Astrocyte of the cerebellum (primary cell): ENCODE measurements around the gene GPR78.

Experiments used
- DNase-seq: peaks from one replicate; pipeline ENCODE4 v3.0.0-alpha.2; 2011; ENCODE audit warnings: low read depth
- H3K4me3 ChIP-seq: 2 replicates; pipeline ENCODE4 v1.5.1; 2011; ENCODE audit warnings: mild to moderate bottlenecking, low read depth, low read length, moderate library complexity
- in situ Hi-C: cut with HindIII; loops from 2 replicates; pipeline ENCODE4 v1.10.0; 2017; ENCODE audit warnings: low sequenced_read_pairs
- TF ChIP-seq, protein P1 (sequence below): IDR thresholded peaks from 2 replicates; pipeline ENCODE4 v1.5.1; 2012; ENCODE audit warnings: low read length, low read depth, moderate library complexity, mild to moderate bottlenecking; ENCODE audit errors: missing control alignments

GPR78 gene

DNA sequence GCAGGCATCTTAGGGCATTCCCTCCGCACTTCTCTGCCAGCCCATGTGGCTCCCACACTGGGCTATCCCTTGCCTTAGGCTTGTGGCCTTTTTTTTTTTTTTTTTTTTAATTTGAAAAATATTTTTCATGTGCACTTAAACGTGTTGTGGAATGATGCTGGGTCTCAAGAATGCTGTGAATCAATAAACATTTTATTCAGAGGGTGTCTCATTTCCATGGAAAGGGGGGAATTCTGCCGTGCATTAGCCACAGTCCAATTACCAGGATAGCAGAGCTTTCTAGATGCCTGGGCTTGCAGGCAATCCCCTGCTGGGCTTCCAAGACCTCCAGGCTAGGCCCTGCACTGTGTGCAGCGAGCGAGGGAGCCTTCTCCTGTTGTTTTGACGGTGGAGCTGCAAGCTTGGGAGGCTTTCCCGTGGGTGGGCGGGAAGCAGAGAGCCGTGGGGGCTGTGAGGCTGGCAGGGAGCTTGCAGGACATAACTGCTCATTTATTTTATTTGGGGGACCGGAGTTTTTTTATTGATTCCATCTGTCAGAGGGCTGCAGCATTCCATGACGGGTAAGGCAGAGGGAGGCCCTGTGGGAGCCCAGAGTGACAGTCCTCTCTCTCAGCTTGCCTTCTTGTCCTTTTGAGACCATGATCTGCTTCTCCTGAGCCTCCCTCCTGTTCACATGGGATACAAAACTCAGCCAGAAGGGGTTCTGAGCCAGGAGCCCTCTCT is 9.8 kb downstream of the GPR78 start:
- in situ Hi-C loops, result no loop called here
- TF ChIP-seq, protein P1, sequence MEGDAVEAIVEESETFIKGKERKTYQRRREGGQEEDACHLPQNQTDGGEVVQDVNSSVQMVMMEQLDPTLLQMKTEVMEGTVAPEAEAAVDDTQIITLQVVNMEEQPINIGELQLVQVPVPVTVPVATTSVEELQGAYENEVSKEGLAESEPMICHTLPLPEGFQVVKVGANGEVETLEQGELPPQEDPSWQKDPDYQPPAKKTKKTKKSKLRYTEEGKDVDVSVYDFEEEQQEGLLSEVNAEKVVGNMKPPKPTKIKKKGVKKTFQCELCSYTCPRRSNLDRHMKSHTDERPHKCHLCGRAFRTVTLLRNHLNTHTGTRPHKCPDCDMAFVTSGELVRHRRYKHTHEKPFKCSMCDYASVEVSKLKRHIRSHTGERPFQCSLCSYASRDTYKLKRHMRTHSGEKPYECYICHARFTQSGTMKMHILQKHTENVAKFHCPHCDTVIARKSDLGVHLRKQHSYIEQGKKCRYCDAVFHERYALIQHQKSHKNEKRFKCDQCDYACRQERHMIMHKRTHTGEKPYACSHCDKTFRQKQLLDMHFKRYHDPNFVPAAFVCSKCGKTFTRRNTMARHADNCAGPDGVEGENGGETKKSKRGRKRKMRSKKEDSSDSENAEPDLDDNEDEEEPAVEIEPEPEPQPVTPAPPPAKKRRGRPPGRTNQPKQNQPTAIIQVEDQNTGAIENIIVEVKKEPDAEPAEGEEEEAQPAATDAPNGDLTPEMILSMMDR, result no peak
- peak; percentile 63 for DNase-seq
- no peak overlapping the region for H3K4me3 ChIP-seq

DNA sequence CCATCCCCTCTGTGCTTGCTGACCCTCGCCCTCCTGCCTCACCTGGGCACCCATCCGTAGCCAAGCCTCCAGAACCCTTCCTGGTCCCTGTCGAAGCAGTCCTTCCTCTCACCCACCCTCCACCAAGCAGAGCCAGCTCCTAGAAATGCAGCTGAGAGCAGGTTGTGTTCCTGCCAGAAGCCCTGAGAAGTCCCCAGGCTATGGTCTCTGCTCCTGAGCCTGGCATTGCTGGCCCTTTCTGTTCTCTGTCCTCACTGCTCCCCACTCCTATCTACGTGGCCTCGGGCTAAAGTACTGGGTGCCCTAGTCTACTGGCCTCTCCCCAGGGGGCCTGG is 10.3 kb downstream of the GPR78 start:
- no peak overlapping the region for H3K4me3 ChIP-seq
- in situ Hi-C loops, result no loop called here
- DNase-seq, result no peak
- TF ChIP-seq, protein P1, result no peak

DNA sequence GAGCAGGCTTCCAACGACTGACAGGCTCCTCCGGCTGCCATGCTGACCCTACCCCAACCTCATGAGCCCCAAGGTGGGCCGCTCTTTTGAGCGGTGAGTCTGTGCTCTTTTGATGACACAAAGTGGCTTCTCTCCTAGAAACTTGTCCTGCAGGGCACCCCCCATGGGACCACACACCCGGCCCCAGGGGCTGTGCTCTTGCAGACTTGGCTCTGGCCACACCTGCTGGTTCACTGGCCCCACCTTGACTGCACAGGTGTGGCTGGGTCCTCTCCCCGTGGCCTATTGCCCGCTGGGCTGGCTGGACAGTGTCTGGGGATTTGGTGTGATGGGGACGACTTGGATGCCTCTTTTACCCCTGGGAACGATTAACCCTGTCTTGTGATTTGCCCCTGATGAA is 10.9 kb downstream of the GPR78 start:
- TF ChIP-seq, protein P1, result no peak
- in situ Hi-C loops, result no loop called here
- no peak for DNase-seq
- H3K4me3 ChIP-seq, result no peak overlapping the region

DNA sequence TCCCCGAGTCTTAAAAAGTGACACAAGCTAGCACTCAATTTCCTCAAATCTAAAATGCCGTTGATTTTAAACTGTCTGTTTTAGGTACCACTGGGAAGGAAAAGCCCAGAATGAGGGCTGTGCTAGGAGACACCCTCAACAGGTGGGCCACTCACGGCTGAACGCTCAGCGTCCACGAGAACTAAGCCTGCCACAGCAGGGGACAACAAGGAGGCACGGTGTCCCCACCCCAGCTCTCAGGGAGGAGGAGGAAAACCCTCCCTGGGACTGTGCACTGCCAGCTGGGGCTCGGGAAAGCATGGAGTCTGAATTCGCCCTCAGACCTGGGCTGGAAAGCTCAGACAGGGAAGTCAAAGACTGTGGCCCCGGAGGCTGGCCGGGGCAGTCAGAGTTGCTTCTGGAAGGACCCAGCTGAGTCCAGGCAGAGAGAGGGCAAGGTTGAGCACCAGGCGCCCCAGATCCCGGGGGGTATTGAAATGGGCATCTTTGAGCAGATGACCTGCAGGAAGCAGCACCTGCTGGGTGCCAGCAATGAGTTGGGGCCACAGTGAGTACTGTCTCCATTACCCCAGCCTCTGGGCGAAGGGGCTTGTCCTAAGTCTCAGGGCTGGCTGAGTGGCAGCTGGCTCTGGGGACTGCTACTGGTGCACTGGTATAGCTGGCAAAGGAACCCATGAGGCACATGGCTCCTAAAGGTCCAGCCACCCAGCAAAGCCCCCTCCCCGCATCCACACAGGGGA is 11.6 kb downstream of the GPR78 start:
- no peak for DNase-seq
- TF ChIP-seq, protein P1, result no peak
- in situ Hi-C loops, result no loop called here
- no peak overlapping the region for H3K4me3 ChIP-seq

DNA sequence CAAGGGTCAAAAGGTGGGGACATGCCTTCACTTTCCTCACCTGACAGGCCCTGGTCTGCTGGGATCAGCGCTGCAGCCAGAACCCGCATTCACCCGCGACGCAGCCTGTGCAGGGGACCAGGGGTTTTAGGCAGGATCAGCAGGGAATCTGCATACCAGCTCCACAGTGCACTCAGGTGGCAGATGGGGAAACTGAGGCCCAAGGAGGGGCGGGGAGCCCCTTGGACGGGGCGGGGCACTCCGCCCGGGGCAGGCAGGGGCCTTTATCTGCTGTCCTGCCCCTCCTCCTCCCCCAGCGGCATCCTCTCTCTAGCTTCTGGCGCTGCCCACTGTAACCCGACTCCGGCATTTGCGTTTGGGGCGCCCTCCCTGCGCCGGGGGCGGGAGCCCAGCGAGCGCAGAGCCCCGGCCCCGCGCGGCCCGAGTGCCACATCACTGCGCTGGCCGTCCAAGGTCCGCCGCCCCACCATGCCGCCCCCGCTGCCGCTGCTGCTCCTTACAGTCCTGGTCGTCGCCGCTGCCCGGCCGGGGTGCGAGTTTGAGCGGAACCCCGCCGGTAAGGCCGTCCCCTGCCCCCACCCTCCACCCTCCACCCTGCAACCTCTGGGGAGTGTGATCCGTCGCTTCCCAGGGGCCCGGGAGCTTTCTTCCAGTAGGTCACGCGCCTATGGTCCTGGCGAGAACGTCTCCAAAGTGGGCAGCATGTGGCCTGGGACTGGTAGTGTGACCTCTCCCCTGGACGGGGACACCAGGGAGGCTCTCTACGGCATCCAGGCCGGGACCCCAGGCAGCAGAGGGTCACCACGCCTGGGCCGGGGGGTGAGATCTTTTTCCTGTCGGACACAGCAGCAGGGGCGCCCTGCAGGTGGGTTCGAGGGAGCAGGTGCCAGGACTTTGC is 12.4 kb downstream of the GPR78 start, which contains the start of gene CPZ:
TSS of gene CPZ (plus strand) at position 400 of the 898 bp plus-strand sequence. CDS start at position 469, 69 bp downstream.
- in situ Hi-C loops, result no loop called here

More for the DNA sequence above, 12.4 kb downstream of the GPR78 start, which contains the start of gene CPZ:
- peak within 1 kb of the TSS; percentile 45 for H3K4me3 ChIP-seq
- DNase-seq, result no peak
- TF ChIP-seq, protein P1, result no peak
